ENCODE data around the gene URM1. TPM values are rescaled to one million over a fixed set of nuclear protein-coding genes. Genes with fewer than 3 reads are reported as not detected.

The URM1 gene
- polyA plus RNA-seq, 1 donor from 2014 or later = 80.8 TPM

- Histone ChIP-seq H3F3A (ENCODE audit: insufficient read depth, low read length, poor library complexity, severe bottlenecking) (no peaks in the 10 kb centered on the region), H3K4me3 (ENCODE audit: low read length) (peak overlapping the region; percentile 69), H3K79me2 (replicated peaks; ENCODE audit: insufficient read depth, low read length) (no peaks in the 10 kb centered on the region), H3K27ac (ENCODE audit: low read length) (no peak overlapping the region), H3K4me2 (ENCODE audit: low read length) (no peak overlapping the region), H3K36me3 (ENCODE audit: insufficient read depth, low read length) (no peaks in the 10 kb centered on the region), H3K9me2 (ENCODE audit: insufficient read depth, low read length) (no peaks in the 10 kb centered on the region), H2AFZ (ENCODE audit: low read depth, low read length) (no peak overlapping the region), H4K20me1 (ENCODE audit: insufficient read depth) (no peaks in the 10 kb centered on the region), H3K27me3 (ENCODE audit: insufficient read depth, low read depth, low read length) (peaks cover 66% of the 10 kb centered on the region), H3K9me3 (ENCODE audit: low read length) (no peaks in the 10 kb centered on the region), H3K9ac (ENCODE audit: low read length) (no peak overlapping the region)
- TF ChIP-seq EP300 (conservative IDR thresholded peaks at IDR 0.05; ENCODE audit: poor library complexity, severe bottlenecking) = no peak
- no peak for TF ChIP-seq POLR2AphosphoS5 (IDR thresholded peaks at IDR 0.05)
- TF ChIP-seq MXI1 (conservative IDR thresholded peaks at IDR 0.05; ENCODE audit: poor library complexity, severe bottlenecking) = no peak
Observed at GRCh38 chr9:128419061-128419925, 48.1 kb downstream of the URM1 start.

- no peak overlapping the region for H3K4me2 ChIP-seq (ENCODE audit: low read length)
- H2AFZ ChIP-seq (ENCODE audit: low read depth, low read length) = no peak overlapping the region
- no peaks in the 10 kb centered on the region for H3K36me3 ChIP-seq (ENCODE audit: insufficient read depth, low read length)
- no peak overlapping the region for H3K27ac ChIP-seq (ENCODE audit: low read length)
- TF ChIP-seq TAF1 (IDR thresholded peaks at IDR 0.05; ENCODE audit: low read depth) (no peak), RAD21 (conservative IDR thresholded peaks at IDR 0.05) (peak; percentile 57), CTCF (IDR thresholded peaks at IDR 0.05; ENCODE audit: poor library complexity, severe bottlenecking) (peak; percentile 85), EP300 (conservative IDR thresholded peaks at IDR 0.05; ENCODE audit: poor library complexity, severe bottlenecking) (no peak), EZH2 (IDR thresholded peaks at IDR 0.05; ENCODE audit: borderline replicate concordance, insufficient read depth, low read length, poor library complexity, severe bottlenecking) (no peak), SMC3 (conservative IDR thresholded peaks at IDR 0.05; ENCODE audit: poor library complexity) (peak; percentile 73), MXI1 (conservative IDR thresholded peaks at IDR 0.05; ENCODE audit: poor library complexity, severe bottlenecking) (peak; percentile 41), POLR2AphosphoS5 (IDR thresholded peaks at IDR 0.05) (peak; percentile 25), REST (IDR thresholded peaks at IDR 0.05; ENCODE audit: borderline replicate concordance) (no peak)
- no peaks in the 10 kb centered on the region for H3K9me2 ChIP-seq (ENCODE audit: insufficient read depth, low read length)
- no peaks in the 10 kb centered on the region for H4K20me1 ChIP-seq (ENCODE audit: insufficient read depth)
- H3K27me3 ChIP-seq (ENCODE audit: insufficient read depth, low read depth, low read length) = peaks cover 57% of the 10 kb centered on the region
- H3K79me2 ChIP-seq (replicated peaks; ENCODE audit: insufficient read depth, low read length) = no peaks in the 10 kb centered on the region
- no peaks in the 10 kb centered on the region for H3K9me3 ChIP-seq (ENCODE audit: low read length)
- peak overlapping the region; percentile 69 for H3K4me3 ChIP-seq (ENCODE audit: low read length)
- no peaks in the 10 kb centered on the region for H3F3A ChIP-seq (ENCODE audit: insufficient read depth, low read length, poor library complexity, severe bottlenecking)
- peak overlapping the region; percentile 53 for H3K9ac ChIP-seq (ENCODE audit: low read length)
Observed at GRCh38 chr9:128420060-128420650, 49.0 kb downstream of the URM1 start.
